IMR-90 (cell line): ENCODE measurements around the gene SWAP70. TPM values are rescaled to one million over a fixed set of nuclear protein-coding genes. Genes with fewer than 3 reads are reported as not detected.

ENCODE experiments used
- CTCF ChIP-seq: conservative IDR thresholded peaks from 2 replicates; pipeline ENCODE4 v1.5.1; 2012; ENCODE audit warnings: mild to moderate bottlenecking, low read depth, low read length, improper control_type of control experiment
- FOS ChIP-seq: fragments of 150-350 bp; IDR thresholded peaks from 2 replicates; pipeline ENCODE4 v1.6.1; 2016; ENCODE audit warnings: low read depth, low read length
- MXI1 ChIP-seq: IDR thresholded peaks from 2 replicates; pipeline ENCODE4 v1.6.1; 2012; ENCODE audit warnings: low read depth, mild to moderate bottlenecking, low read length, moderate library complexity, borderline replicate concordance
- POLR2A ChIP-seq: IDR thresholded peaks from 2 replicates; pipeline ENCODE4 v1.6.1; 2012; ENCODE audit warnings: mild to moderate bottlenecking, low read depth, low read length
- polyA plus RNA-seq, 3 experiments: library from polyadenylated mRNA; depleted of rRNA; stranded (reverse); fragments of >200 nt; gene quantifications; 2 replicates each; pipeline ENCODE4 v1.2.3, GENCODE V29; 2012; ENCODE audit warnings: low replicate concordance in 1 of 3
- total RNA-seq: library from RNA; depleted of rRNA; stranded (reverse); fragments of >200 nt; gene quantifications from 2 replicates; pipeline ENCODE4 v1.2.3, GENCODE V29; 2012

SWAP70 gene
- total and polyA plus RNA-seq, 2 of the 4 experiments (the other 2 are of a cell fraction) = 15.5 to 19.9 TPM

GRCh38 chr11:9688716-9689511, 25.0 kb downstream of the SWAP70 start (continued):
- TF ChIP-seq FOS (no peak), CTCF (no peak), POLR2A (no peak), MXI1 (no peak)
